GM20431 (cell line): Measurements from ENCODE around the gene MAN1A1.

Experiments used
- in situ Hi-C: fragments of 300-500 bp; cut with MseI, MboI; formaldehyde crosslinking; loops from one replicate; pipeline ENCODE4 v1.15.0; 2020; ENCODE audit warnings: low sequenced_read_pairs; ENCODE audit not compliant: unreplicated experiment

Gene MAN1A1

GRCh38 chr6:119134752-119135151 lies 214.8 kb downstream of the MAN1A1 start:
- in situ Hi-C loops, result loop anchor here (25.0 kb wide), 3 partner anchors 203 to 828 kb away; partner anchors contain the start of gene MAN1A1

DNA sequence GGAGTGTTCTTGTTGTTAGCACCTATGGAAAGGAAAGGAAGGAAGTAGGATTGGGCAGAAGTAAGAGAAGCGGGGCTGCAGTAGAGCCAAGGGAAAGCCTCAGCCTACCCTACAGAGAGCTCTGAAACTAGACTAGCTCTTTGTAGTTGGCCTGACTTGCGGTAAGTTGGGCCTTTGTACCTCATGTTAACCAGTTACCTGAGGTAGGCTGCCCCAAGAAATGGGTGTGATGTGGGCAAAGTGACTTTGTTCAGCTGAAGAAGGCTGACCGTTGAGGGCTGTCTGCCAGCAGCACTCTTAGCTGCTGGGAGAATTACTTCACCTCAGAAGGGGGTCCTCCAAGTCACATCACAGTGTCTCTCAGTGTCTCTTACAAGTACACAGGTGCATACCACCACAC lies 216.2 kb downstream of the MAN1A1 start:
- in situ Hi-C loops, result loop anchor here (25.0 kb wide), 3 partner anchors 204 to 829 kb away; partner anchors contain the start of gene MAN1A1

DNA sequence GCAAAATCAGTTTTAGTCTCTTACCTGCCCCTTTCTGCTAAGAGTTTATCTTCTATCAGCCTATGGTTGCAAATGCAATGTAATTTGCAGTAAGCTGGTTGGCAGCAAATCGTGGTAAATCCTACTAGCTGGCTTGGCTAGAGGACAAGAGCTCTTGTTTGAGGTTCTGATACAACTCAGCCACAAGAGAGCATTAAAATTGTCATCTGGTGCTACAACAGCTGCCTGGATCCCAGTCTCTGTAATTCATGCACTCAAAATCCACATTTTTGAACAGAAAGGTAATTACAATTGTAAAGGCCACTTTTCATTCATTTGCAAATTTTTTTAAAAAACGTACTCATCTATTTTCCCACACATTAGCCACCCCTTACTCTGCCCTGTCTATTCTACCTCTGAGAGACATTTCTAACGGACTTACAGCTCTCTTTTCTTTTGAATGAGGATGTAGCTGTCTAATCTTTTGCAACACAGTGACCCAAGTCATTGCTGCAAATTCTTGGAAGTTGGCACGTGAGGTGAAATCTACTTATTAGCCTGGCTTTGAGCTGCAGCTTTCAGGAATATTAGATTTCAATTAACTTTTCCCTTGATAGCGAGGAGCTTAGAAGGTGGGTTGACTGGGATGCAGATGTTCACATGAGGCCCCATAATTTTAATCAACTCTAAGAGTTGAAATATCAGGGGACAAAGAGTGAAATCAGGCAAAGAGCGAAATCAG lies 217.1 kb downstream of the MAN1A1 start:
- in situ Hi-C loops, result loop anchor here (25.0 kb wide), 3 partner anchors 205 to 830 kb away; partner anchors contain the start of gene MAN1A1

GRCh38 chr6:119129968-119130484 lies 219.5 kb downstream of the MAN1A1 start:
- in situ Hi-C loops, result loop anchor here (25.0 kb wide), 3 partner anchors 207 to 832 kb away; partner anchors contain the start of gene MAN1A1

DNA sequence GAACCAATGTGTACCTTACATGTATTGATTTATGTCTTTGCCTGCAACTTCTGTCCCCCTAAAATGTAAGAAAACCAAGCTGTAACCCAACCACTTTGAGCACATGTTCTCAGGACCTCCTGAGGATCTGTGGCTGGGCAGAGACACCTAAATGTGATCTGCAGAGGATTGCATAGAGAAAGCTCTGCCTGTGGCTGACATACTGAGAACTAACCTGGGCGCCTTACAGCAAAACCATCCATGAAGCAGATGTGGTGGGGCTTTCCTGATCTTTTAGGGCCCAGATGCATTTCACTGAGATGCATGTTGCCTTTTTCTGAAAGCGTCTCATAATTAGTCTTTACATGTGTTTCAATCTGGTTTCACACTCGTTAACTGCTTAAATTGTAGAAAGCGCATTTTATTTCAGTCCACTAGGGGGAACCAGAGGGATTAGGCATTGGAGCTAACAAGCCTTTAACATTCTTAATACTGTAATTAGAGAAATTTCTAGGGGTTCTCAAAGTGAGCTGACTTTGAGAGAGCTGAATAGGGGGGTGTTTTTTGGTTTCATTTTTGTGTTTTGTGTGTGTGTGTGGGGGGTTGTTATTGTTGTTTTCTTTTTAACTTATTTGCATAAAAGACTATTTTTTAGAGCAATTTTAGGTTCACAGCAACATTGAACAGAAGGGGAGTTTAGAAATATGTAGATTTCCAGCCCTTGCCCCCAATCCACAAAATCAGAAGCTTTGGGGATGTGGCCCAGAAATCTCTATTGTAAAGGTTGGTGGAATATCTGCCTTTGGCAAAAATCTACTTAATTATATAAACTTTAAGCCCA lies 220.2 kb downstream of the MAN1A1 start:
- in situ Hi-C loops, result loop anchor here (25.0 kb wide), 3 partner anchors 208 to 833 kb away; partner anchors contain the start of gene MAN1A1

DNA sequence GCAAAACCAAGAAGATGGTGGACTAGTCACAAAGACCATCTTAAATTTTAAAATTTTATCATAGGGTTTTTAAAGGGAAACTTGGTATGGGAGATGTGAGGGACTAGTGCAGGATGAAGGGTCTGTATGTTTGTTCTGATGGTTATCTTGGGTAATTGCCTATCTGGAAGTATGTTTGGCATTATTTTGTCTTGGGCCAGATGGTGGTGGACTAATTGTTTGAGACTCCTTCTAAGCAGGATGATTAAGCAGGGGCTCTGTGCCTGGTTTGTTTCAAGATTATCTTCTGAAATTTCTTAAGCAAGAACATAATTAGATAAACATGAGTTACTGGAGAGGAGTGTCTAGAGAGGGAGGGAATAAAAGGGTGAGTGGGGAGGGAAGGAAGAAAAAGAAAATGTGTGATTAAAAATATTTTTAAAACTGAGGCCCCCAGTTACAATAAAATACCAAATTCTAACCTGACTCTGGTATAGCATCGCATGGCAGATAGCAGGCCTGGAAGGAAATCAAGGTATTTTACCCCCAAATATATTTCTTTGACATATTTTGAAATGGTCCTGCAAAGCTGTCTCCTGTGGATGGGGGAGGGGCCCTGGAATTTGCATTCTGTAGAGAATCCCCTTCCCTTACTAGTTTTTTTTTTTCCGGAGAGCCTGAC lies 221.2 kb downstream of the MAN1A1 start:
- in situ Hi-C loops, result loop anchor here (25.0 kb wide), 3 partner anchors 209 to 834 kb away; partner anchors contain the start of gene MAN1A1

DNA sequence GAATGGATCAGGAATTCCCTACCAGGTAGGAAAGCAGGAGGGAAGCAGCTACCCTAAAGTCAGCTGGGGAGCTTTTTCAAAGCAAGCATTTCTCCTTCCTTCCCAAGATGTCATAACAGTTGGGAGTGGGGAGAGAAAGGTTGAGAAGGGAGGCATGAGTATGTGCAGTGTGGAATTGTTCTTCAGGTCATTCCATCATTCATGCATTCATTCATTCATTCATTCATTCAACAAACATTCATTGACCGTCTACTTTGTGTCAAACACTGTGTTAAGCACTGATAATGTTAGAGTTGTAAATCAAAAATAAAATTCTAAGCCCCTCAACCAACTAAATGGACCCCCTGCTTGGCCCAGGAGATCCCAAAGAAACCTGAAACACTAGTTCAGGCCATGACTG lies 221.9 kb downstream of the MAN1A1 start:
- in situ Hi-C loops, result loop anchor here (25.0 kb wide), 3 partner anchors 210 to 835 kb away; partner anchors contain the start of gene MAN1A1
